ENCODE data around the gene PARP9. TPM values are rescaled to one million over a fixed set of nuclear protein-coding genes. Genes with fewer than 3 reads are reported as not detected.

PARP9 gene
- total RNA-seq, 2 experiments from 2014 or later, result 13.2 to 14.4 TPM

GRCh38 chr3:122602011-122602710, 38.1 kb upstream of the PARP9 start:
- Mint-ChIP-seq H3K9me3 (no peaks in the 10 kb centered on the region), H3K4me1 (ENCODE audit: low read depth) (peaks cover 4% of the 10 kb centered on the region), H3K27ac (no peak overlapping the region), H3K27me3 (no peaks in the 10 kb centered on the region), H3K36me3 (ENCODE audit: low read depth) (peaks cover 16% of the 10 kb centered on the region), H3K4me3 (no peak overlapping the region)
- intact Hi-C loops (cut with DNase I, micrococcal nuclease), result no loop called here
- TF ChIP-seq CTCF (IDR thresholded peaks at IDR 0.05), result no peak
- DNase-seq, result no peak
- Histone ChIP-seq H3K9me3 (ENCODE audit: control insufficient read depth in 1 of 2, insufficient read depth in 1 of 2, low read length in 2 of 2) (no peaks in the 10 kb centered on the region), H3K36me3 (ENCODE audit: insufficient read depth, low read length) (no peaks in the 10 kb centered on the region), H3K4me3 (ENCODE audit: low read length) (no peak overlapping the region), H3K27me3 (ENCODE audit: control insufficient read depth in 1 of 2, insufficient read depth in 2 of 2, low read length in 2 of 2) (no peaks in the 10 kb centered on the region), H3K27ac (ENCODE audit: low read depth in 1 of 2, low read length in 2 of 2) (no peak overlapping the region), H3K4me1 (ENCODE audit: insufficient read depth, low read length) (no peaks in the 10 kb centered on the region)
- POLR2A ChIA-PET, result no interaction called here
- CTCF ChIA-PET, result no interaction called here
- ATAC-seq (ENCODE audit: poor library complexity), result no peak

DNA sequence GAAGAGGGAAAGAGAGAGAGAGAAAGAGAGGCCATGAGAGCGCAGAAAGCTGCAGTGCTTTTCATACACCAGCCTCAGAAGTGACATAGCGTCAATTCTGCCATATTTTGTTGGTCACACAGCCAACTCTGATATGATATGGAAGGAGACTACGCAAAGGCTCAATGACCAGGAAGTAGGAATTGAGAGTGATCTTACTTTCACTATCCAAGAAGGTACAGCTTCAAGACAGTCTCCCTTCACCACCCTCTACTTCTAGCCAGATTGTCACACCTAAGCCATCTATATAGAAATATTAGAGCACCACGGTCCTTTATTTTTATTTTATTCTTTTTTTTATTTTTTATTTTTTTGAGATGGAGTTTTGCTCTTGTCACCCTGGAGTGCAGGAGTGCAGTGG, 34.5 kb upstream of the PARP9 start:
- CTCF ChIA-PET, result no interaction called here

DNA sequence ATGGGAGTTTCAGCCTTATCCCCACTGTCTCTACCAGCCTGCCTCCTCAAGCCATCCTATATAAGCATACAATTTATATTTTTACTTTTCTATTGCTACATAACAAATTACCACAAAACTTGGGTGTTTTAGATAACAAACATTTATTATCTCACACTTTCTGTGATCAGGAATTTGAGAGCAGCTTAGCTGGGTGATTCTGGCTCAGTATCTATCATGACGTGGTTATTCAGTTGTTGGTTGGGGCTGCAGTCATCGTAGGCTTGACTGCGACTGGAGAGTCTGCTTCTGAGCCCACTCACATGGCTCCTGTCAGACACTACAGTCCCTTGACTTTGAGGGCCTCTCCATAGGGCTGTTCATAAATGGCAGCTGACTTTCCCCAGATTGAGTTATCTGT, 34.1 kb upstream of the PARP9 start:
- Histone ChIP-seq H3K27me3 (ENCODE audit: control insufficient read depth in 1 of 2, insufficient read depth in 2 of 2, low read length in 2 of 2) (no peaks in the 10 kb centered on the region), H3K4me1 (ENCODE audit: insufficient read depth, low read length) (no peaks in the 10 kb centered on the region), H3K36me3 (ENCODE audit: insufficient read depth, low read length) (no peaks in the 10 kb centered on the region), H3K4me3 (ENCODE audit: low read length) (no peak overlapping the region), H3K27ac (ENCODE audit: low read depth in 1 of 2, low read length in 2 of 2) (no peak overlapping the region), H3K9me3 (ENCODE audit: control insufficient read depth in 1 of 2, insufficient read depth in 1 of 2, low read length in 2 of 2) (no peaks in the 10 kb centered on the region)
- Mint-ChIP-seq H3K27me3 (no peaks in the 10 kb centered on the region), H3K27ac (no peak overlapping the region), H3K4me3 (no peak overlapping the region), H3K9me3 (peaks cover 2% of the 10 kb centered on the region), H3K36me3 (ENCODE audit: low read depth) (peaks cover 32% of the 10 kb centered on the region), H3K4me1 (ENCODE audit: low read depth) (peaks cover 4% of the 10 kb centered on the region)
- intact Hi-C loops (cut with DNase I, micrococcal nuclease), result no loop called here
- POLR2A ChIA-PET, result interaction anchor here (0.6 kb wide), 1 partner anchor 1025 kb away, joined by 3 read pairs; no protein-coding TSS in a partner anchor
- ATAC-seq (ENCODE audit: poor library complexity) (no peak), DNase-seq (no peak)
- CTCF ChIA-PET, result no interaction called here
- no peak for TF ChIP-seq CTCF (IDR thresholded peaks at IDR 0.05)

More for the DNA sequence above, 34.5 kb upstream of the PARP9 start:
- H3K27ac ChIP-seq (ENCODE audit: low read depth in 1 of 2, low read length in 2 of 2), result no peak overlapping the region
- H3K9me3 Mint-ChIP-seq, result peaks cover 2% of the 10 kb centered on the region
- H3K4me1 Mint-ChIP-seq (ENCODE audit: low read depth), result peaks cover 4% of the 10 kb centered on the region
- POLR2A ChIA-PET, result interaction anchor here (1.2 kb wide), 1 partner anchor 42 kb away, joined by 3 read pairs; no protein-coding TSS in a partner anchor
- no peak overlapping the region for H3K4me3 ChIP-seq (ENCODE audit: low read length)
- no peak overlapping the region for H3K27ac Mint-ChIP-seq
- H3K9me3 ChIP-seq (ENCODE audit: control insufficient read depth in 1 of 2, insufficient read depth in 1 of 2, low read length in 2 of 2), result no peaks in the 10 kb centered on the region
- no peaks in the 10 kb centered on the region for H3K4me1 ChIP-seq (ENCODE audit: insufficient read depth, low read length)
- no peaks in the 10 kb centered on the region for H3K27me3 Mint-ChIP-seq
- DNase-seq (no peak), ATAC-seq (ENCODE audit: poor library complexity) (no peak)
- peaks cover 32% of the 10 kb centered on the region for H3K36me3 Mint-ChIP-seq (ENCODE audit: low read depth)
- H3K36me3 ChIP-seq (ENCODE audit: insufficient read depth, low read length), result no peaks in the 10 kb centered on the region
- TF ChIP-seq CTCF (IDR thresholded peaks at IDR 0.05), result no peak
- H3K4me3 Mint-ChIP-seq, result no peak overlapping the region
- no peaks in the 10 kb centered on the region for H3K27me3 ChIP-seq (ENCODE audit: control insufficient read depth in 1 of 2, insufficient read depth in 2 of 2, low read length in 2 of 2)
- intact Hi-C loops (cut with DNase I, micrococcal nuclease), result no loop called here
